ENCODE data around the gene YPEL4.

The YPEL4 gene

GRCh38 chr11:57630171-57630570 lies 19.5 kb downstream of the YPEL4 start:
- TF ChIP-seq GATA3 (IDR thresholded peaks at IDR 0.05; ENCODE audit: low read depth, low read length) (no peak), GATA2 (IDR thresholded peaks at IDR 0.05; ENCODE audit: low read depth, low read length) (no peak)

- no peak for TF ChIP-seq GATA2 (IDR thresholded peaks at IDR 0.05; ENCODE audit: low read depth, low read length)
- no peak for TF ChIP-seq GATA3 (IDR thresholded peaks at IDR 0.05; ENCODE audit: low read depth, low read length)
Measured at GRCh38 chr11:57626895-57627294, 22.8 kb downstream of the YPEL4 start.

- TF ChIP-seq GATA3 (IDR thresholded peaks at IDR 0.05; ENCODE audit: low read depth, low read length) (no peak), GATA2 (IDR thresholded peaks at IDR 0.05; ENCODE audit: low read depth, low read length) (no peak)
Measured at GRCh38 chr11:57624864-57625263, 24.8 kb downstream of the YPEL4 start.

DNA sequence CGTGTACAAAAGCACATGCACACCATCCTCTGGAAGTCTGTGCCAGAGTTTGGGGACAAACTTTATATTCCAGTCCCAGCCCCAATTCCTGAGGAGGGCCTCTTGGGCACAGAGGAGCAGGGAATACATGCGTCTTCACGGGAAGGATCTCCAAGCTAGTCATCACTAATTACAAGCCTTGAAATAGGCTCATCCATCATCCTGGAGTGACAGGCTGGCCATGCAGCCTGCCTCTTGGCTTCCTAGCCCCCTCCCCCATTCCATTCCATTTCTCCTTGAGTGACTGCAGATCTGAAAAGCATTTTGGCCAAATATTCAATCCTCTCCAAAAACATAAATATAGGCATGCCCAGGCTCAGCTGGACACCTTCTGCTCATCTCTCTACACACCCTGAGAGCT lies 27.4 kb downstream of the YPEL4 start:
- TF ChIP-seq GATA2 (IDR thresholded peaks at IDR 0.05; ENCODE audit: low read depth, low read length) (no peak), GATA3 (IDR thresholded peaks at IDR 0.05; ENCODE audit: low read depth, low read length) (no peak)

DNA sequence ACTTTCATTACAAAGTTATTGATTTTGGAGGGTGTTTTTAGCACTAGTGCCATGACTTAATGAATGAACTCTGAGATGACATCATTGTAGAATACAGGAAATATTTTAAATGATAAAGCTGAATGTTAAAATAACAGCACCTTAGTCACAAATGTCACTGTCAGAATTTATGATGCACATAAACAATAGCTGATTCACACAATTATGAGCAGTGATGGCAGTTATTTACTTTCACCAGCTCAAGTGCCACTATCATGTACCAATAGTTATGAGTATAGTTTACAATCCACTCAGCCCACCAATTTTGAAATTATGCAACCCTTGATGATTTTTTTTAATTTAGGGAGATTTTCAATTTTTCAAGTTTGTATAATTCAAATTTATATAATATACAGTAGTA lies 29.2 kb downstream of the YPEL4 start:
- no peak for TF ChIP-seq GATA3 (IDR thresholded peaks at IDR 0.05; ENCODE audit: low read depth, low read length)
- TF ChIP-seq GATA2 (IDR thresholded peaks at IDR 0.05; ENCODE audit: low read depth, low read length): no peak

- TF ChIP-seq GATA3 (IDR thresholded peaks at IDR 0.05; ENCODE audit: low read depth, low read length): no peak
- TF ChIP-seq GATA2 (IDR thresholded peaks at IDR 0.05; ENCODE audit: low read depth, low read length): no peak
Measured at GRCh38 chr11:57619331-57619730, 30.4 kb downstream of the YPEL4 start.

DNA sequence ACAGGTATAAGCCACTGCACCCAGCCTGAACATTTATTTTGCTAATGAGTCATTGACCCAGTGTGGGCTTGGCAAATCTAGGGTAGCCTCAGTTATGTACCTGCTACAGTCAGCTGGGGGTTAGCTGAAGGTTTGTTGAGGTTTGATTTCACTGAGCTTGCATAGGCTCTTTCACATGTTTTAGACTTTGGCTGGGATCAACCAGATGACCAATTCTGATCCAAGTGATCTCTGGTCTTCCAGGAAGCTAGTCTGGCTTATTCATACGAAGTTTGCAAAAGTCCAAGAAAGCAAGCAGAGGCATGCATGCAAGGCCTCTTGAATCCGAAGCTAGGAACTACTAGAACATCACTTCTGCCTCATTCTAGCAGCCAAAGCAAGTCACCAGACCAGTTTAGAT lies 31.3 kb downstream of the YPEL4 start:
- TF ChIP-seq GATA3 (IDR thresholded peaks at IDR 0.05; ENCODE audit: low read depth, low read length): no peak
- TF ChIP-seq GATA2 (IDR thresholded peaks at IDR 0.05; ENCODE audit: low read depth, low read length): no peak

- no peak for TF ChIP-seq GATA3 (IDR thresholded peaks at IDR 0.05; ENCODE audit: low read depth, low read length)
- no peak for TF ChIP-seq GATA2 (IDR thresholded peaks at IDR 0.05; ENCODE audit: low read depth, low read length)
Measured at GRCh38 chr11:57616595-57616994, 33.1 kb downstream of the YPEL4 start.

- no peak for TF ChIP-seq GATA3 (IDR thresholded peaks at IDR 0.05; ENCODE audit: low read depth, low read length)
- no peak for TF ChIP-seq GATA2 (IDR thresholded peaks at IDR 0.05; ENCODE audit: low read depth, low read length)
Measured at GRCh38 chr11:57615308-57615707, 34.4 kb downstream of the YPEL4 start.

DNA sequence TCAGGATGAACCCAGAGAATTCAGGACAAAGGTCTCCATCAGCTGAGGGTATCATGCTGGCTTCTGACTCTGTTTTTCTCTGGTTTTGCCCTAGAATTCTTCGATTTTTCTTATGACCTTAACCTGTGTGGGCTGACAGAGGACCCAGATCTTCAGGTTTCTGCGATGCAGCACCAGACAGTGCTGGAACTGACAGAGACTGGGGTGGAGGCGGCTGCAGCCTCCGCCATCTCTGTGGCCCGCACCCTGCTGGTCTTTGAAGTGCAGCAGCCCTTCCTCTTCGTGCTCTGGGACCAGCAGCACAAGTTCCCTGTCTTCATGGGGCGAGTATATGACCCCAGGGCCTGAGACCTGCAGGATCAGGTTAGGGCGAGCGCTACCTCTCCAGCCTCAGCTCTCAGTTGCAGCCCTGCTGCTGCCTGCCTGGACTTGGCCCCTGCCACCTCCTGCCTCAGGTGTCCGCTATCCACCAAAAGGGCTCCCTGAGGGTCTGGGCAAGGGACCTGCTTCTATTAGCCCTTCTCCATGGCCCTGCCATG lies 35.4 kb downstream of the YPEL4 start:
- TF ChIP-seq GATA3 (IDR thresholded peaks at IDR 0.05; ENCODE audit: low read depth, low read length): no peak
- no peak for TF ChIP-seq GATA2 (IDR thresholded peaks at IDR 0.05; ENCODE audit: low read depth, low read length)

DNA sequence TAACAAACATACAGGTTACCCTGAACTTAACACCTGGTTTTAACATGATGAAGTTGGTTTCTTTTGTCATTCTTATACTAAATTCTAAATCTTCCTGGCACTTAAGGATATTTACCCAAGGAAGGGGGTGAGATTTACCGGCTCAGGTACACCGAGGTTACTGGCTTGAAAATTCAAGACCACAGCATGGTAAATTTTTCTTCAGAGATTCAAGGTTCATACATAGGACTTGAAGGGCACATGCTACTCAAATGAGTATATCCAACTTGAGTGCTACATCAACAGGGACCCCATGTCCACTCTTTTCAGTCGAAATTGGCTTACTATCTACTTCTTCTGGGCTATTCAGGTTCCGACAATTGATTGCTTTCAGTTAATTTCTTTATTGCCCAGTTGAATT lies 39.5 kb downstream of the YPEL4 start:
- TF ChIP-seq GATA2 (IDR thresholded peaks at IDR 0.05; ENCODE audit: low read depth, low read length): no peak
- TF ChIP-seq GATA3 (IDR thresholded peaks at IDR 0.05; ENCODE audit: low read depth, low read length): no peak

DNA sequence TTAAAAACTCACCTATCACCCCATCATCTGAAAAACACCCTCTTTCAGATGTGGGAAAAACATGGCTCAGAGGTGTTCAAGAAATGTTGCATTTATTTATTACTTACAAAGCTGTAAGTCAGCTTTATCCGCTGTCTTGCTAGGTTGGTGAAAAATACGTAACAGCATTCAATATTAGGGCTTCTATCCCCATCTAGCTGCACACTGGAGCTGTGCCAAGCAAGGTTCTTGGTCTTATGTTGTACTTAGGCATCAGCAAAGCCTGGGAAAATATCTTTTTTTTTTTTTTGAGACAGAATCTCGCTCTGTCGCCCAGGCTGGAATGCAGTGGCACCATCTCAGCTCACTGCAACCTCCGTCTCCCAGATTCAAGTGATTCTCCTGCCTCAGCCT lies 44.7 kb downstream of the YPEL4 start:
- no peak for TF ChIP-seq GATA3 (IDR thresholded peaks at IDR 0.05; ENCODE audit: low read depth, low read length)

DNA sequence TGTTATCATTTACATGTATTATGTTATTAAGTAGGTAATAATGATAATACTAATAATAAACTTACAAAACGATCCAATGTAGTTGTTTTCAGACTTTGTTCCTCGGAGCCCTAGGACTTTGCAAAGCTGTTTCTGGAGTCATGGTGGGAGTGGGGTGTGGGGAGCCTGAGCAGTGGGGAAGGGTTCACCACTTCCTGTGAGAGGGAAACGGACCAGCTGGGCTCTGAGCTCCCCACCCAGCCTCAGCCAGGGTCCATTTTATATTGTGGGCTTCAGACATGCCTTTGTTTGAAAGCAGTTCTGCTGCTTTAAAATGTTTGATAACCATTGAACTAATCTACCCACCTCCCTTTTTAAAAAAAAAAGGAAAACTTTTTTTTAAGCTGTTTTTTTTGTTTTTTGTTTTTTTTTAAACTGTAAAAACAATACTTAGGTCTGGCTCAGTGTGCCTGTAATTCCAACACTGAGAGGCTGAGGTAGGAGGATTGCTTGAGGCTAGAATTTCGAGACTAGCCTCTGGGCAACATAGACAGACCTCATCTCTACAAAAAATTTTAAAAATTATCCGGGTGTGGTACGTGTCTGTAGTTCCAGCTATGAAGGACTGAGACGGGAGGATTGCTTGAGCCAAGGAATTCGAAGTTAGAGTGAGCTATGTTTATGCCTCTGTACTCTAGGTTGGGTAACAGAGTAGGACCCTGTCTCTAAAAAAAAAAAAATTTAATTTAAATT lies 45.2 kb downstream of the YPEL4 start:
- no peak for TF ChIP-seq GATA3 (IDR thresholded peaks at IDR 0.05; ENCODE audit: low read depth, low read length)
- no peak for TF ChIP-seq GATA2 (IDR thresholded peaks at IDR 0.05; ENCODE audit: low read depth, low read length)

DNA sequence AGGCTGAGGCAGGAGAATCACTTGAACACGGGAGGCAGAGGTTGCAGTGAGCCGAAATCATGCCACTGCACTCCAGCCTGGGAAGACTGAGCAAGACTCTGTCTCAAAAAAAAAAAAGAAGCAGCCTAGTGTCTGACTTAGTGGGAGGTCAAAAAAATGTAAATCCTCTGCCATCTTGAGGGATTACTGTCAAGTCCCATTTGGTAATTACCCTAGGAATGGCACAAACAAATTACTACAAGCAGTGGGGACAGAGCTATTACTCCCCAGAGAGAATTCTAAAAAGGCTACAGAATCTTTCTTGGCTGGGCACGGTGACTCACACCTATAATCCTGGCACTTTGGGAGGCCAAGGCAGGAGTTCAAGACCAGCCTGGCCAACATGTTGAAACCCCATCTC lies 48.4 kb downstream of the YPEL4 start:
- TF ChIP-seq GATA2 (IDR thresholded peaks at IDR 0.05; ENCODE audit: low read depth, low read length) (no peak), GATA3 (IDR thresholded peaks at IDR 0.05; ENCODE audit: low read depth, low read length) (no peak)

DNA sequence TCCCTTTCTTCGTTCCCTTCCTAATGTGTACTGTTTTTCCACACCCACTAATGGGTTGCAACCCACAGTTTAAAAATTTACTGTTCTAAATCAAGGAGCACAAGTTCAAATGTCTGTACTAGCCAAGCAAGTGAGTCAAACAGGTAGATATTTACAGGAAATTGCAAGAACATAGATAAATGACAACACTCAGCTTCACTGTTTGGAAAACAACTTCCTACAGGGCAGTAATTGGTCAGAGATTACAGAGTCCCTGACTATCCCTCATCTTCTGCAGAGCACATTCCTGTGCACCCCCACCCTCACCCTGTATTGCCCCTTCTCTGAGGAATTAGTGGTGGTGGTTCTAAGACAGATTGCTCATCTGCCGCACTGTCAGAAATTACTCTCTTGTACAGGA lies 50.3 kb downstream of the YPEL4 start:
- no peak for TF ChIP-seq GATA3 (IDR thresholded peaks at IDR 0.05; ENCODE audit: low read depth, low read length)
- TF ChIP-seq GATA2 (IDR thresholded peaks at IDR 0.05; ENCODE audit: low read depth, low read length): no peak

- TF ChIP-seq GATA2 (IDR thresholded peaks at IDR 0.05; ENCODE audit: low read depth, low read length): no peak
- TF ChIP-seq GATA3 (IDR thresholded peaks at IDR 0.05; ENCODE audit: low read depth, low read length): no peak
Measured at GRCh38 chr11:57598831-57599155, 50.9 kb downstream of the YPEL4 start.

All from SH-SY5Y (cell line).